HG03520 (cell line): ENCODE results near the gene NCAPH2.
A peak's percentile ranks its signal among the peaks of the same experiment; 100 is the strongest.

ENCODE experiments used
- ATAC-seq: cut with Tn5 transposase; IDR thresholded peaks from one replicate; pipeline ENCODE4 v1.9.1; 2021; ENCODE audit warnings: mild to moderate bottlenecking, moderate library complexity; ENCODE audit not compliant: unreplicated experiment

The NCAPH2 gene

GRCh38 chr22:50545522-50546325 lies 37.7 kb downstream of the NCAPH2 start, which contains the start of gene KLHDC7B:
Gene KLHDC7B, plus strand, starts transcription at chr22:50545899. Its CDS starts 345 bp downstream, at chr22:50546244.
- ATAC-seq = no peak

DNA sequence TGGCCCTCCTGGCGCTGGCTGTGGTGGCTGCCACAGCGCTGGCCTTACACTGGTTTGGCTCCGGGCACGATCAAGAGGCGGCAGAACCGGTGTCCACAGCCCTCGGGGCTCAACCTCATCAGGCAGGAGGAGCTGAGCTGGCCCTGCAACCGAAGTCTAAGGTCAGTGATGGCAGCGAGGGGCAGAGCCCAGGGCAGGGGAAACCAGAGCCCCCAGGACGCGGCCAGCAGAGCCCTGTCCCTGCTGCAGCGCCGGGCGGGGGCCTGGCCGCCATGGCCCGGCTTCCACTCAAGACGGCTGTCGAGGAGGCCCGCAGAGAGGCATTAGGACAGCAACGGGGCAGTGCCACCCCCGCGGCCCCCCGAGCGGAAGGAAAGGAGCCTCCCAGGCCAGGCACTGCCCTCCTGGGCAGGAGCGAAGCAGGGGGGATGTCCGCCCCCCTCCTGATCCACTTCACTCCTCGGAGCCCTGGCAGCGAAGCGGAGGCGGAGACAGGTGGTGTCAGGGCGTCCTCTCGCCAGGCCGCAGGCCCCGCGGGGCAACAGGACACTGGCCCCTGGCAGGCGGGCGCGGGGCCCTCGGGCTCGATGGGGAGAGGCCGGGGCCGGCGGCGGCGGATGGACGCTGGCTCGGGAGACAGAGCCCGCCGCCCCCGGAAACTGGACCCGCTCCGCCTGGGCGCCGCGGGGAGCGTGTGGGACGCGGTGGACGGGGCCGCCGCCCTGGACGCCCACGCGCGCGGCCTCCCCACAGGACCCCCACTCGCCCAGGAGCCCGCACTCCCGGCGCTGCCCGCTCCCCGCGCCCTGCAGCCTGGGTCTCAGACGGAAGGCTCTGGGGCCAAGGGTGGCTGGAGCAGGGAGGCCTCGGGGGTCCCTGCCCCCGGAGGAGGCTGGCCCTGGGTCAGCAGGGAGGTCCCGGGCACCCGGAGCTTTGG lies 38.6 kb downstream of the NCAPH2 start:
- no peak for ATAC-seq

- ATAC-seq = no peak
These were observed 39.4 kb downstream of the NCAPH2 start for GRCh38 chr22:50547263-50547985.

DNA sequence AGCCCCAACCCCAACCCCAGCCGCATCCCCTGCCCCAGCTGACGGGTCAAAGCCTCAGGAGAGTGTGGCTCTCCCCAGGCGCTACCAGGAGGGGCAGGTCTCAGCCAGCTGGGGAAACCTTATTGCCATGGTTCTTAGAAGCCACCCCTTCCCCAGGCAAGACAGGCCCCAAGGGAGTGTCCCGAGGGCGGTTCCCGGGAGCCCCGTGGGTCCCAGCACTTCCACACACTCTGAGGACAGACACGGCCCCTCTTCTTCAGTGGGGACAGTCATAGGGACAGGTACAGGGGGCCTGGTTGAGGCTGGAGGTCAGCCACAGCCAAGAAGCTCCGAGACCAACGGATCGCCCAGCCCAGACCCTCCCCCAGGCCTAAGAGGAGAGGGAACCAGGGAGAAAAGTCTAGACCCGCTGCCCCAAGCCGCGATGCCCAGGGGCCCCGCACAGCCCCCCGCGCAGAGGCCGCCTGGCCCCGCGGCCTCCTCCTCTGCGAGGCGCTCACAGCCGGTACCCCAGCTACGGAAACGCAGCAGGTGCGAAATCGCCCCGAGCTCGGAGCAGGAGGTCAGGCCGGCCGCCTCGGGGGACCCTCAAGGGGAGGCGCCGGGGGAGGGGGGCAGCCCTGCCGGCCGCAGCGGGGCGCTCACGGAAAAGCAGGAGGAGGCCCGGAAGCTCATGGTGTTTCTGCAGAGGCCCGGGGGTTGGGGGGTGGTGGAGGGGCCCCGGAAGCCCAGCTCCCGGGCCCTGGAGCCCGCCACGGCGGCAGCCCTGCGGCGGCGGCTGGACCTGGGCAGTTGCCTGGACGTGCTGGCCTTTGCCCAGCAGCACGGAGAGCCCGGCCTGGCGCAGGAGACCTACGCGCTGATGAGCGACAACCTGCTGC lies 40.3 kb downstream of the NCAPH2 start:
- ATAC-seq = no peak

- no peak for ATAC-seq
These were observed 41.1 kb downstream of the NCAPH2 start for GRCh38 chr22:50548921-50549790.

GRCh38 chr22:50550395-50550794 lies 42.4 kb downstream of the NCAPH2 start:
- no peak for ATAC-seq

DNA sequence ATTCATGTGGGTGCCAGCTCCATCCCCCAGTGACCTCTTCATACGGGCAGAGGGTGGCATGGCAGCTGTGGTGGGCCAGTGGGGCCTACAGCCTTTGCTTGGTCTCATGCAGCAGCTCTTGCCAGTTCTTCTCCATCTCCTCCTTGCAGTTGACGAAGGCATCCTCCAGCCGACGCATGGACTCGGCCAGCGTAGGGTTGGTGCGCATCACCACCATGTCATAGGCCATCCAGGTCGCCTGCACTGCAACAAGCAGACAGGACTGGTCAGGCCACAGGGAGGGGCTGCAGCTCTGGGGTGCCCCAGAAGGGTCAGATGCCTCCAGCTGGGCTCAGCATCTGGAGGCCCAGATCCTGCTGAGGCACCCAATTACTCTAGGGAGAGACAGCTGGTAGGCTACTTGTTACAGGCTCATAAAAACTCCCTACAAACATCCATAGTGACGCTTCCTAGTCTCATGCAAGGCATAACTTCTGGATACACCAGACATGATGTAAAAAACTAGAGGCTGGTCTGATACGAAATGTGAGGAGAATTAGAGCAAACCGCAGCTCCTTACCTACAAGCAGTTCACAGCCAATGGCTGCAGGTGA lies 43.2 kb downstream of the NCAPH2 start:
- no peak for ATAC-seq

DNA sequence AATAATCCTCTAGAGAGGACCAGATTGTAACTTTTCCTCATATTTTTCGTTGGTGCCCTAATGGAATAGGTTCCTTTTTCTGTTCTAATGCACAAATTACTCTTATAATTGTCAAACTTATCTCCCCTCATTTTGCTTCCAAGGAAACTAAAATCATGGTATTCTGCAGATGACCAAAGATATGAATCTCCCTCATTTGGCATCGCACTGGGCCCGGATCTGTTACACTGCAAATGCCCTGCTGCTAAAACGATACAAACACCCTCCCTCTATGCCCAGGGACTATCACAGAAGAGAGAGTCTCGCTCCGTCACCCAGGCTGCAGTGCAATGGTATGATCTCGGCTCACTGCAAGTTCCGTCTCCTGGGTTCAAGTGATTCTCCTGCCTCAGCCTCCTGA lies 45.3 kb downstream of the NCAPH2 start:
- ATAC-seq = no peak

DNA sequence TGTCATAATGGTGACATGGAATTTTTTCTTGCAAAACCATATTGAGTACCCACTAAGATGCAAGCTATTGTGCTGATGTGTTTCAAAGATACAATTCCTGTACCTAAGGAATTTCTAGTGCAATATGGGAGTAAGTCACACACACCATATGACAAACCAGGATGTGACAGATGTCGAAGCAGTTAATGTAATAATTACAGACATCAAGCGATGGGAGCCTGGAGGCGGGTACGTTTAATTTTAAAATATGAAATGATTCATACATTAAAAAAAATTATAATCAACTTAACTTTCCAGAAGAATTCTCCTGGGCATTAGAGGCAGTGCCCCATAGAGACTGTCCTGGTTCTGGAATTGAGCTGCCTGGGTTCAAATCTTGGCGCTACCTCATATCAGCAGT lies 48.7 kb downstream of the NCAPH2 start:
- ATAC-seq = no peak

DNA sequence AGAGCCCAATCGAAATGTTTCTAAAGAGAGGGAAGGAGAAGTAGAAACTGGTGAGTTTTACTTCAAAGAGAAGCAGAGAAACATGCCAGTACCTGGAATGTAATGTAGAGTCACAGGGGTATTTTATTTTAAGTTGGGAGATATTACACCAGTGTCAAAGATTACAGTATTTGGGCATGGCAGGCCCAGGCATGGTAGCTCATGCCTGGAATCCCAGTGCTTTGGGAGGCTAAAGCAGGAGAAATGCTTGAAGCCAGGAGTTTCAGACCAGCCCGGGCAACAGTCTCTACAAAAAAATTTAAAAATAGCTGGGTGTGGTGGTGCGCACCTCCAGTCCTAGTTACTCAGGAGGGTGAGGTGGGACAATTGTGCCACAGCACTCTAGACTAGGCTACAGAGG lies 52.0 kb downstream of the NCAPH2 start:
- no peak for ATAC-seq

- ATAC-seq = no peak
These were observed 53.7 kb downstream of the NCAPH2 start for GRCh38 chr22:50561401-50562358.

GRCh38 chr22:50562523-50563412 lies 54.7 kb downstream of the NCAPH2 start, which contains the start of gene SYCE3:
Gene SYCE3, minus strand, starts transcription at chr22:50562919. Its CDS starts 6,514 bp downstream, at chr22:50556405.
- peak; percentile 91 for ATAC-seq

GRCh38 chr22:50563413-50564160 lies 55.6 kb downstream of the NCAPH2 start:
- no peak for ATAC-seq

DNA sequence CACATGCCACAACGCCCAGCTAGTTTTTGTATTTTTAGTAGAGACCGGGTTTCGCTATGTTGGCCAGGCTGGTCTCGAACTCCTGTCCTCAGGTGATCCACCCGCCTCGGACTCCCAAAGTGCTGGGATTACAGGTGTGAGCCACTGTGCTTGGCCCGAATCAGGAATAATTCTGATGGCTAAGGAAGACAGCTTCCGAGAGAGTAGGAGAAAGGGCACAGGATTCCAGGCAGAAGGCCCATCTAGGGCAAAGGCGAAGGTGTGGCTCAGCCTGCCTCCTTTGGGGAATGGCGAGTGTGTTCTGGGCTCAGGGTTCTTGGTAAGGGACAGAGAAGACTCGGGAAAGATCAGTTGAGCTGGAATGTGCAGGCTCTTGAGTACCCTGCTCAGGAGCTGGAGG lies 56.3 kb downstream of the NCAPH2 start:
- no peak for ATAC-seq

GRCh38 chr22:50567721-50568252 lies 59.8 kb downstream of the NCAPH2 start:
- no peak for ATAC-seq

DNA sequence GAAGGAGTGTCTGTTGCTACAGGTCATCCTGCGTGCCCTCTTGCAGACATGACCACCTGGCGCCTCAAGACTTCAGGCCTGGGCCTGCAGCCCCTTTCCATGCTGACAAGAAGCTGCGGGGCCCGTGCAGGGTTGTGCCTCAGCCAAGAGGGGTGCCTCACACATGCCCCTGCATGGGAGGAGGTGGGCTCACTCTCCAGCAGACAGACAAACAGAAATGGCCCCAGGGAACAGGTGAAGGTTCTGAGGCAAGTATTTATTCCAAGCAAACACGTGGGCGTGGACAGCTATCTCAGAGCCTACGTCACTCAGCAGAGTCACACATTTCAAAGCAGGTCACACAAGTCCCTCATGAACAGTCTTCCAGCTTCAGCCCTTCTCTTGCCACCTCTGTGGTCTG lies 60.6 kb downstream of the NCAPH2 start:
- no peak for ATAC-seq
